IMR-90 (cell line): ENCODE data around the gene CALR3. TPM values are rescaled to one million over a fixed set of nuclear protein-coding genes. Genes with fewer than 3 reads are reported as not detected.
"Not testable (repeated sequence)": the region's sequence is repeated elsewhere in the genome, so short reads cannot be mapped to it uniquely, and the experiment has no call there.

Experiments used
- ATAC-seq: fragments of 200-7000 bp; cut with Tn5 transposase; 2 replicates; pipeline ENCODE4 v1.9.1; 2020; ENCODE audit warnings: low read depth, mild to moderate bottlenecking, moderate library complexity
- BruUV-seq: library from RNA; stranded (reverse); fragments of 400-500 nt; replicated peaks from 2 replicates; lab custom pipeline; 2021; lab: Mats Ljungman, UMichigan
- CTCF ChIA-PET: fragments of 300-600 bp; formaldehyde crosslinking; extraction: SDS; loops from one replicate; lab custom pipeline; 2021; ENCODE audit warnings: antibody characterized with exemption; lab: Yijun Ruan, JAX
- POLR2A ChIA-PET: fragments of 300-600 bp; sonication (Branson Sonifier 250); formaldehyde crosslinking; loops from one replicate; lab custom pipeline; 2022; ENCODE audit warnings: antibody characterized with exemption; ENCODE audit not compliant: unreplicated experiment; lab: Charles Lee
- DNase-seq: peaks from one replicate; pipeline ENCODE4 v3.0.0; 2013
- H2AFZ ChIP-seq: replicated peaks from 2 replicates; pipeline ENCODE3; 2013; ENCODE audit warnings: low read length, mild to moderate bottlenecking; ENCODE audit not compliant: poor library complexity
- H2AK5ac ChIP-seq: 2 replicates; pipeline ENCODE4 v1.6.1; 2013; ENCODE audit warnings: low read depth, low read length, inconsistent platforms
- H2AK9ac ChIP-seq: replicated peaks from 2 replicates; pipeline ENCODE3; 2013; ENCODE audit warnings: mild to moderate bottlenecking, low read depth, low read length, moderate library complexity; ENCODE audit not compliant: poor library complexity
- H2BK120ac ChIP-seq: 2 replicates; pipeline ENCODE4 v1.6.1; 2013; ENCODE audit warnings: low read depth, low read length, inconsistent platforms
- H2BK15ac ChIP-seq: 3 replicates; pipeline ENCODE4 v1.6.1; 2013; ENCODE audit warnings: low read depth, low read length, inconsistent platforms
- H2BK20ac ChIP-seq: 2 replicates; pipeline ENCODE4 v1.6.1; 2013; ENCODE audit warnings: low read depth, mild to moderate bottlenecking, inconsistent platforms, low read length, moderate library complexity
- H2BK5ac ChIP-seq: 2 replicates; pipeline ENCODE4 v1.6.1; 2013; ENCODE audit warnings: mild to moderate bottlenecking, low read depth, low read length, inconsistent platforms; ENCODE audit not compliant: poor library complexity, severe bottlenecking
- H3K14ac ChIP-seq: replicated peaks from 2 replicates; pipeline ENCODE4 v1.6.1; 2013; ENCODE audit warnings: low read depth, low read length, inconsistent platforms
- H3K18ac ChIP-seq: 2 replicates; pipeline ENCODE4 v1.6.1; 2013; ENCODE audit warnings: low read depth, low read length, control low read depth
- H3K23ac ChIP-seq: 2 replicates; pipeline ENCODE4 v1.6.1; 2013; ENCODE audit warnings: low read depth, low read length, inconsistent platforms
- H3K27ac ChIP-seq: 2 replicates; pipeline ENCODE4 v1.5.1; 2013; ENCODE audit warnings: mild to moderate bottlenecking, control low read depth, low read length; ENCODE audit not compliant: insufficient read depth
- H3K27me3 ChIP-seq: 2 replicates; pipeline ENCODE4 v1.6.1; 2013; ENCODE audit warnings: low read length; ENCODE audit not compliant: control insufficient read depth, insufficient read depth
- H3K36me3 ChIP-seq: 2 replicates; pipeline ENCODE4 v1.6.1; 2013; ENCODE audit warnings: low read length, mixed read lengths; ENCODE audit not compliant: control insufficient read depth, insufficient read depth
- H3K4ac ChIP-seq: 2 replicates; pipeline ENCODE4 v1.6.1; 2013; ENCODE audit warnings: low read depth, low read length, inconsistent platforms
- H3K4me1 ChIP-seq: 2 replicates; pipeline ENCODE4 v1.6.1; 2013; ENCODE audit warnings: low read length, mixed read lengths; ENCODE audit not compliant: control insufficient read depth, insufficient read depth
- H3K4me2 ChIP-seq: 2 replicates; pipeline ENCODE4 v1.6.1; 2013; ENCODE audit warnings: low read depth, mild to moderate bottlenecking, control low read depth, low read length, moderate library complexity
- H3K4me3 ChIP-seq: 2 replicates; pipeline ENCODE4 v1.5.1; 2013; ENCODE audit warnings: low read depth, mild to moderate bottlenecking, control low read depth, low read length, moderate library complexity; ENCODE audit not compliant: insufficient read depth
- H3K56ac ChIP-seq: 2 replicates; pipeline ENCODE4 v1.6.1; 2013; ENCODE audit warnings: low read length, inconsistent platforms; ENCODE audit not compliant: insufficient read depth; ENCODE audit errors: extremely low read depth
- H3K79me1 ChIP-seq, 2 experiments: 2 replicates each; pipeline ENCODE4 v1.6.1; 2013; ENCODE audit warnings: low read length in 2 of 2, inconsistent platforms in 1 of 2, low read depth in 1 of 2
- H3K9ac ChIP-seq: 2 replicates; pipeline ENCODE4 v1.6.1; 2013; ENCODE audit warnings: low read depth, low read length, control low read depth
- H3K9me1 ChIP-seq: 2 replicates; pipeline ENCODE4 v1.6.1; 2013; ENCODE audit warnings: low read length, inconsistent platforms; ENCODE audit not compliant: insufficient read depth
- H3K9me3 ChIP-seq: 2 replicates; pipeline ENCODE4 v1.6.1; 2013; ENCODE audit warnings: low read length; ENCODE audit not compliant: control insufficient read depth, insufficient read depth
- H4K20me1 ChIP-seq: 2 replicates; pipeline ENCODE4 v1.6.1; 2013; ENCODE audit warnings: low read length, inconsistent platforms; ENCODE audit not compliant: insufficient read depth
- H4K5ac ChIP-seq: 2 replicates; pipeline ENCODE4 v1.6.1; 2013; ENCODE audit warnings: mild to moderate bottlenecking, low read depth, low read length, control low read depth
- H4K8ac ChIP-seq, 2 experiments: 2 replicates each; pipeline ENCODE4 v1.6.1; 2013; ENCODE audit warnings: low read depth in 2 of 2, low read length in 2 of 2, control low read depth in 1 of 2, inconsistent platforms in 1 of 2
- H4K91ac ChIP-seq: 2 replicates; pipeline ENCODE4 v1.6.1; 2013; ENCODE audit warnings: low read depth, low read length, inconsistent platforms; ENCODE audit not compliant: insufficient read depth
- WGBS, 2 experiments: methylation state at CpG; one replicate each; pipeline versions ENCODE4 v1.1.5 to v1.1.7; 2013; ENCODE audit warnings: missing lambda C conversion rate in 2 of 2; ENCODE audit not compliant: insufficient read length in 1 of 2; ENCODE audit errors: extremely low coverage in 2 of 2; 5-methylcytosine and 5-hydroxymethylcytosine counted together
- dilution Hi-C: fragments of 300-500 bp; cut with HindIII; formaldehyde crosslinking; loops from one replicate; pipeline ENCODE4 v1.14.3; 2018; ENCODE audit warnings: low sequenced_read_pairs; ENCODE audit not compliant: unreplicated experiment
- in situ Hi-C: fragments of 300-500 bp; cut with MboI; formaldehyde crosslinking; loops from 3 replicates; pipeline ENCODE4 v1.14.3; 2019; ENCODE audit warnings: low sequenced_read_pairs, inconsistent platforms, mixed read lengths
- intact Hi-C: fragments of 100-400 bp; cut with micrococcal nuclease; formaldehyde crosslinking; loops from 2 replicates; pipeline ENCODE4 v1.10.0; 2022
- polyA plus RNA-seq, 3 experiments: library from polyadenylated mRNA; depleted of rRNA; stranded (reverse); fragments of >200 nt; gene quantifications; 2 replicates each; pipeline ENCODE4 v1.2.3, GENCODE V29; 2012; ENCODE audit warnings: low replicate concordance in 1 of 3
- total RNA-seq: library from RNA; depleted of rRNA; stranded (reverse); fragments of >200 nt; gene quantifications from 2 replicates; pipeline ENCODE4 v1.2.3, GENCODE V29; 2012

CALR3 gene
- total and polyA plus RNA-seq, 2 of the 4 experiments (the other 2 are of a cell fraction) = not detected

- H3K18ac ChIP-seq, H2BK20ac ChIP-seq, H3K4ac ChIP-seq, POLR2A ChIA-PET, H3K4me1 ChIP-seq, H2AFZ ChIP-seq, H4K91ac ChIP-seq, H3K56ac ChIP-seq, H3K23ac ChIP-seq, H3K9me3 ChIP-seq, H3K27ac ChIP-seq, H4K5ac ChIP-seq, dilution Hi-C loops, H2AK9ac ChIP-seq, H3K27me3 ChIP-seq, H3K9me1 ChIP-seq, BruUV-seq, H2BK120ac ChIP-seq, H4K8ac ChIP-seq, H2BK15ac ChIP-seq, H2AK5ac ChIP-seq, ATAC-seq, CTCF ChIA-PET, H2BK5ac ChIP-seq, DNase-seq, in situ Hi-C loops, H3K14ac ChIP-seq, H3K4me3 ChIP-seq: not testable (repeated sequence)
- peaks cover 17 to 62% of the 10 kb centered on the region in 2 experiments for H3K79me1 ChIP-seq
- 0 out of 2 replicates have a peak overlapping the region, but pooled peaks have one; percentile 86 for H3K4me2 ChIP-seq
- H4K20me1 ChIP-seq = peaks cover 28% of the 10 kb centered on the region
- intact Hi-C loops = loop anchor here (2.0 kb wide), 2 partner anchors 85 to 109 kb away; partner anchors contain the start of gene MED26
- H3K9ac ChIP-seq = 0 out of 2 replicates have a peak overlapping the region, but pooled peaks have one; percentile 29
- H3K36me3 ChIP-seq = peaks cover 11% of the 10 kb centered on the region
- WGBS, 2 experiments = no CpG with 5 or more reads among the region's 6 CpGs
These were observed 47.8 kb upstream of the CALR3 start for GRCh38 chr19:16543734-16544133.
